ENCODE results near the gene OR5B21.

Gene OR5B21

DNA sequence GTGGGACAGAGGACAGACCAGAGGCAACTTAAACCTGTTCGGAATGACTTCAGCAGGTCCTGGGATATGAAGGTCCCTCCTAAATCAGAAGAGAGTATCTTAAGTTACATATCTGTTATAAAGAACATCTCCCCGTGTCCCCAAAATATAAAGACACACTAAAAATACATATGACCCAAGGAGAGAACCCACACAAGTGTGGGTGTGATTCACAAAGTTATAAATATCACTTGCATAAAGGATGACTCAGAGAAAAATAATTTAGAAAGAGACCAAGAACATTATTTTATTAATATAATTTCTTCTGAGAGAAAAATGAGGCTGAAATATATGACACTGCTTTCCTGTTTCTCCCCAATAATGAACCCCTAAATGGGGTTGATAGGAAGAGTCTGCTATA, 14.2 kb downstream of the OR5B21 start:
- DNase-seq (ENCODE audit: low read depth, low spot score), result no peak

DNA sequence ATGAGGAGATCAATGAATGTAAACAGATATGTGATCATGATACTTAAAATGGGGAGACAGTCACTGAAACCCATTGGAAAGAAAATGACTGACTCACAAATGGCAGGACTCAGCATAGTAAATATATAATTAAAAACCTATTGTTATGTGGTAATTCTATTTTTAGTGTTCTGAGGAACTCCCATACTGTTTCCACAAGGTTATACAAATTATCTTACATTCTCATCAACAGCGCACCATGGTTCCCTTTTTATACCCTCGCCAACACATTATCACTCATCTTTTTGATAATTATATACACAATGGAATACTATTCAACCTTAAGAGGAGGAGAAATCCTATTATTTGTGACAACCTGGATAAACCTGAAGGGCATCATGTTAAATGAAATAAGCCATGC, 17.1 kb downstream of the OR5B21 start:
- DNase-seq (ENCODE audit: low read depth, low spot score), result no peak

DNA sequence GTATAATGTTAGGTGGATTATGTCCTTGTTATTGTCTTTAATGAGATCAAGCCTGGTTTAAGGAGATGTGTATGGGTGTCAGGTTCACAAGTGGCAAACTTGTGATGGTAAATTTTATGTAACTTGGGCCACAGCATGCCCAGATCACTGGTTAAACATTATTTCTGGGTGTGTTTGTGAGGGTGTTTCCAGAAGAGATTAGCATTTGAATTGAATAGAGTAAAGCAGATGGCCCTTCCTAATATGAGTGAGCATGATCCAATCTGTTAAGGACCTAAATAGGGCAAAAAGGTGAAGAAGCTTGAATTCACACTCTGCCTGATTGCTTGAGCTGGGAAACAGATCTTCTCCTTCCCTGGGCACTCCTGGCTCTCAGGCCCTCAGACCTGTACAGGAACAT, 20.7 kb downstream of the OR5B21 start:
- DNase-seq (ENCODE audit: low read depth, low spot score), result no peak

DNA sequence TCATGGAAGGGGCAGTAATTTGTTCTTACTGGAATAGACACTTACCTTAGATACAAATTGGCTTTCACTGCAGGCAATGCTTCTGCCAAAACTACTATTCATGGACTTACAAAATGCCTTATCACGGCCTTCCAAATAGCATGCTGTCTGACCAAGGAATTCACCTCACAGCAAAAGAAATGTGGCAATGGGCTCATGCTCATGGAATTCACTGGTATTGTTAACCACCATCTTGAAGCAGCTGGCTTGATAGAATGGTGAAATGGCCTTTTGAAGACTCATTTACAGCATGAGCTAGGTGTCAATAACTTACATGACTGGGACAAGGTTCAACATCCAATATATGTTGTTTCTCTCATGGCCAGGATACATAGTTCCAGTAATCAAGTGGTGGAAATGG, 21.9 kb downstream of the OR5B21 start:
- DNase-seq (ENCODE audit: low read depth, low spot score), result no peak

DNA sequence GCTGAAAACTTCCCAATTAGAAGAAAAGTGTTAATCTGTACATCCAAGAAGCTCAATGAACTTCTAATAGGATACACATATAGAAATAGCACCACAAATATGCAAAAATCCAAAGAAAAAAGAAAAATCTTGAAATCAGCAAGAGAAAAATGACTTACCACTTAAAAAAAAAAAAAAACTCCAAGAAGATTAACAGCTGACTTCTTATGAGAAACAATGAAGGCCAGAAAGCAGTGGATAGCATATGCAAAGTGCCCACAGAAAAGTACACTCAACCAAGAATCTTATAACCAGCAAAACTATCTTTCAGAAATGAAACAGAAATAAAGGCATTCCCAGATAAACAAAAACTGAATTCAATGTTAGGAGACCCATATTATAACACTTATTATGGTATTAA, 36.0 kb downstream of the OR5B21 start:
- DNase-seq (ENCODE audit: low read depth, low spot score), result no peak

DNA sequence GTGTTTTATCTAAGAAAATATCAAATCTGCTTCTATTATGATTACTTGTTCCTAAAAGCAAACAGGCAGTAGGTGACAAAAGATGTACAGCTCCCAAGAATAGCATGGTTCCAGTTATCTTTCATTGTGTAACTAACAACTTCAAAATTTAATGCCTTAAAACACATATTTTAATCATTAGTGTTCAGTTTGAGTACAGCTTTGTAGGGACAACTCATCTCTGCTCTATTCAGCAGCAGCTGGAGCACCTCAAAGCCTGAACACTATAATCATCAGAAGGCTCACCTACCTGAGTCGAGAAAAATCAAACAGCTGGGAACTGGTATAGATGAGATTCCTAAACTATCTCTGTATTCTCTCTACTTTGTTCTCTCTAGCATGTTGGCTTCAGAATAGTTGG, 41.6 kb downstream of the OR5B21 start:
- no peak for DNase-seq (ENCODE audit: low read depth, low spot score)

DNA sequence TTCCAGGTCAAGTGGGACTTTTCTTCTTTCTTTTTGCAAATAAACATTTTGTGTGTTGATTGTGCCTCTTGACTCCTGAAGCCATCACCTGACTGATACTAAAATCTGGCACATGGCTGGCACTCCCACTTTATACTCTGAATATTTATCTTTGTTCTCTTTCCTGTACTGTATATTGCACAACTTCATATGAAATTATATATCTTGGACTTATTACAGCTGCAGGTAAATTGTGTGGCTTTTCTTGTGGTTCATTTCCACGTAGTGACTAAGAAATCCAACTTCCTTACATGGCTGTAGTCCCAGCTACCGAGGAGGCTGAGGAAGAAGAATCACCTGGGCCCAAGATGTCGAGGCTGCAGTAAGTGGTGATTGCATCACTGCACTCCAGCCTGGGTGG, 42.2 kb downstream of the OR5B21 start:
- DNase-seq (ENCODE audit: low read depth, low spot score), result no peak
